ENCODE measurements around the gene GCLM. TPM values are rescaled to one million over a fixed set of nuclear protein-coding genes. Genes with fewer than 3 reads are reported as not detected.
"Not testable (repeated sequence)": the region's sequence is repeated elsewhere in the genome, so short reads cannot be mapped to it uniquely, and the experiment has no call there.

Gene GCLM
- polyA plus RNA-seq, 1 donor = 14.0 TPM

DNA sequence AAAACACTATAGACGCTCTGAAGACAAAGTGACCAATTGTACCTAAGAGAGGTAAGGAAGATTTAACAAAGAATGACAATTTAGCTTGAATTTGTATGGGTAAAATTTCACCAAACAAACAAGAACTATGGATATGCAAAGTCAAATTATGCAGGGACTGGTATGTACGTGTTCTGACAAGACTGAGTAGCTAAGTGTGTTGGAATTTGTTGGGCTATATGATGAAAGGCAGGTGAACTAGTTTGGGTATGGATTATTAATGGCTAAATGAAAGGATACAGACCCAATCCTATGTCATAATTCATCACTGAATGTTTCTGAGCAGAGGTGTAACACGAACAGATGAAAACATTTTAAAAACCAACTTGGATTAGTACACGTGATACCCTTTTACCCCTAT, 37.9 kb downstream of the GCLM start:
- Histone ChIP-seq H3K4me3 (ENCODE audit: low read length) (no peak overlapping the region), H3K4me1 (ENCODE audit: control insufficient read depth, insufficient read depth, low read length) (no peaks in the 10 kb centered on the region), H3K27me3 (ENCODE audit: control insufficient read depth, insufficient read depth, low read length) (no peaks in the 10 kb centered on the region), H3K9me3 (ENCODE audit: control insufficient read depth, low read depth, low read length) (no peaks in the 10 kb centered on the region), H3K27ac (ENCODE audit: low read length) (no peak overlapping the region), H3K36me3 (ENCODE audit: control insufficient read depth, insufficient read depth, low read length) (peaks cover 59% of the 10 kb centered on the region)
- 90% methylated on average over 4 of the region's 4 CpGs for WGBS (ENCODE audit: insufficient coverage, low lambda C conversion rate)
- no peak for DNase-seq

DNA sequence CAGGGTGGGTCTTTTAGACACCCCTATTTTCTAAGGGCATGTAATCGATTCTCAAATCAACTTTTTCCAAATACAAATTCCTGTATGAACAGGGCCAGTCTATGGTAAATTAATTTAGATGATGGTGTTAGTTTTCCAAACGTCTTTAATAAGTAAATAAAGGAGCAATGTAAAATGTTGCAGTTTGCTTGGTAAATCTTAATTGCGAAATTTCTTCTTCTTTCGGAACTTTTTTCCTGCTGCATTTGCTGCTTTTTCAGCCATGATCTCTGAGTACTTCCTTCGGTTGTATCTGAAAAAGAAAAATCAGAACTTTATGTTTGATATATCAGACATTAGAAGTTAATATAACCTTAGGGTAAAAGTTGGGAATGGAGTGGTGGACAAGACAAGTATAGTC, 39.6 kb downstream of the GCLM start:
- WGBS (ENCODE audit: insufficient coverage, low lambda C conversion rate) = 100% methylated on average over 1 of the region's 5 CpGs
- H3K4me1 ChIP-seq (ENCODE audit: control insufficient read depth, insufficient read depth, low read length) = no peaks in the 10 kb centered on the region
- peaks cover 51% of the 10 kb centered on the region for H3K36me3 ChIP-seq (ENCODE audit: control insufficient read depth, insufficient read depth, low read length)
- H3K9me3 ChIP-seq (ENCODE audit: control insufficient read depth, low read depth, low read length) = no peaks in the 10 kb centered on the region
- DNase-seq = no peak
- no peak overlapping the region for H3K27ac ChIP-seq (ENCODE audit: low read length)
- no peak overlapping the region for H3K4me3 ChIP-seq (ENCODE audit: low read length)
- H3K27me3 ChIP-seq (ENCODE audit: control insufficient read depth, insufficient read depth, low read length) = no peaks in the 10 kb centered on the region

DNA sequence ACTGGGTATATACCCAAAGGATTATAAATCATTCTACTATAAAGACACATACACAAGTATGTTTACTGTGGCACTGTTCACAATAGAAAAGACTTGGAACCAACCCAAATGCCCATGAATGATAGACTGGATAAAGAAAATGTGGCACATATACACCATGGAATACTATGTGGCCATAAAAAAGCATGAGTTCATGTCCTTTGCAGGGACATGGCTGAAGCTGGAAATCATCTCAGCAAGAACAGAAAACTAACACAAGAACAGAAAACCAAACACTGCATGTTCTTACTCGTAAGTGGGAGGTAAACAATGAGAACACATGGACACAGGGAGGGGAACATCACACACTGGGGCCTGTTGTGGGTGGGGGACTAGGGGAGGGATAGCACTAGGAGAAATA, 40.7 kb downstream of the GCLM start:
- peaks cover 41% of the 10 kb centered on the region for H3K36me3 ChIP-seq (ENCODE audit: control insufficient read depth, insufficient read depth, low read length)
- H3K9me3 ChIP-seq (ENCODE audit: control insufficient read depth, low read depth, low read length); DNase-seq; H3K27ac ChIP-seq (ENCODE audit: low read length); H3K4me3 ChIP-seq (ENCODE audit: low read length); H3K27me3 ChIP-seq (ENCODE audit: control insufficient read depth, insufficient read depth, low read length); H3K4me1 ChIP-seq (ENCODE audit: control insufficient read depth, insufficient read depth, low read length): not testable (repeated sequence)
- WGBS (ENCODE audit: insufficient coverage, low lambda C conversion rate) = no CpG with 5 or more reads among the region's 1 CpG

DNA sequence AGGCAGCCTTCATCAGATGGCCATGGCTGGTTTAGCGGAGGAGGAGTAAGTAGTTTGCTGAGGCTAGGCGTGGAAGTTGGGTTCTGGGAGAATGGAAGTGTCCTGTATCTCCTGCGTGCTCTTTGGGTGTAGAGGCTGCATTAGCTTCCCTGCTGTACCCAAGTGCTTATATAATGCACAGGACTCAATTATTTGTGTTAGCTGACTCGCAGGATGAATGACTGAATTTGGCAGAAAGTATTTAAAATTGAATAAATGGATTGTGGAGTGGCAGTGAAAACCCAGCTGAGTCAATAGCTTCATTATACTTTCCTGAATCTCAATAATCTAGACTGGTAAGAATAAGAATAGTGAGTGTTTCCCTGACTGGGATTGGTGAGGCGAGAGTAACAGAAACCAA, 44.0 kb downstream of the GCLM start:
- Histone ChIP-seq H3K9me3 (ENCODE audit: control insufficient read depth, low read depth, low read length) (no peaks in the 10 kb centered on the region), H3K36me3 (ENCODE audit: control insufficient read depth, insufficient read depth, low read length) (peaks cover 13% of the 10 kb centered on the region), H3K27me3 (ENCODE audit: control insufficient read depth, insufficient read depth, low read length) (no peaks in the 10 kb centered on the region), H3K4me3 (ENCODE audit: low read length) (no peak overlapping the region), H3K4me1 (ENCODE audit: control insufficient read depth, insufficient read depth, low read length) (no peaks in the 10 kb centered on the region), H3K27ac (ENCODE audit: low read length) (no peak overlapping the region)
- no peak for DNase-seq
- no CpG with 5 or more reads among the region's 5 CpGs for WGBS (ENCODE audit: insufficient coverage, low lambda C conversion rate)

DNA sequence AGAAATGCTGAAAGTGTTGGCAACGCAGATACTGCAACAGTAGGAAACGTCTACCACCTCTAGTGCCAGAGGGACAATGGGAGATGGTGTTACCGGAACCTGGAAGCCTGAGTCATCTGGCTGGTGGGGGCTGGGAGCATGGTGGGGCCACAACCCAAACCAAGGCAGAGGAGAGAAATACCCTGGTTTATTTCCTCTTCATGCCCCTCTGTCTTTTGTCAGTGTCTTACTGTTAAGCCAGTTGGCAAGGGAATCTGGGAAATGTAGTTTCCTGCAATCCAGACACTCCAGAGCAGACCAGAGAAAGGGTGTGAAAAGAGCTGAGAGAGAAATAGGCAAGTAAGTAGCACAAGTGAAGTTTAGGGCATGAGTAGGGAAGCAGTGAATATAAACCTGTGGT, 45.1 kb downstream of the GCLM start:
- no peaks in the 10 kb centered on the region for H3K9me3 ChIP-seq (ENCODE audit: control insufficient read depth, low read depth, low read length)
- no peaks in the 10 kb centered on the region for H3K27me3 ChIP-seq (ENCODE audit: control insufficient read depth, insufficient read depth, low read length)
- no peak overlapping the region for H3K4me3 ChIP-seq (ENCODE audit: low read length)
- no CpG with 5 or more reads among the region's 3 CpGs for WGBS (ENCODE audit: insufficient coverage, low lambda C conversion rate)
- no peak for DNase-seq
- H3K4me1 ChIP-seq (ENCODE audit: control insufficient read depth, insufficient read depth, low read length) = no peaks in the 10 kb centered on the region
- no peak overlapping the region for H3K27ac ChIP-seq (ENCODE audit: low read length)
- peaks cover 3% of the 10 kb centered on the region for H3K36me3 ChIP-seq (ENCODE audit: control insufficient read depth, insufficient read depth, low read length)

DNA sequence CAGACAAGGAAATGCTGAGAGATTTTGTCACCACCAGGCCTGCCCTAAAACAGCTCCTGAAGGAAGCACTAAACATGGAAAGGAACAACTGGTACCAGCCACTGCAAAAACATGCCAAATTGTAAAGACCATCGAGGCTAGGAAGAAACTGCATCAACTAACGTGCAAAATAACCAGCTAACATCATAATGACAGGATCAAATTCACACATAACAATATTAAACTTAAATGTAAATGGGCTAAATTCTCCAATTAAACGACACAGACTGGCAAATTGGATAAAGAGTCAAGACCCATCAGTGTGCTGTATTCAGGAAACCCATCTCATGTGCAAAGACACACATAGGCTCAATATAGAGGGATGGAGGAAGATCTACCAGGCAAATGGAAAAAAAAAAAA, 51.6 kb downstream of the GCLM start:
- 100% methylated on average over 1 of the region's 3 CpGs for WGBS (ENCODE audit: insufficient coverage, low lambda C conversion rate)
- DNase-seq; H3K27me3 ChIP-seq (ENCODE audit: control insufficient read depth, insufficient read depth, low read length); H3K9me3 ChIP-seq (ENCODE audit: control insufficient read depth, low read depth, low read length); H3K36me3 ChIP-seq (ENCODE audit: control insufficient read depth, insufficient read depth, low read length); H3K4me1 ChIP-seq (ENCODE audit: control insufficient read depth, insufficient read depth, low read length); H3K4me3 ChIP-seq (ENCODE audit: low read length); H3K27ac ChIP-seq (ENCODE audit: low read length): not testable (repeated sequence)

DNA sequence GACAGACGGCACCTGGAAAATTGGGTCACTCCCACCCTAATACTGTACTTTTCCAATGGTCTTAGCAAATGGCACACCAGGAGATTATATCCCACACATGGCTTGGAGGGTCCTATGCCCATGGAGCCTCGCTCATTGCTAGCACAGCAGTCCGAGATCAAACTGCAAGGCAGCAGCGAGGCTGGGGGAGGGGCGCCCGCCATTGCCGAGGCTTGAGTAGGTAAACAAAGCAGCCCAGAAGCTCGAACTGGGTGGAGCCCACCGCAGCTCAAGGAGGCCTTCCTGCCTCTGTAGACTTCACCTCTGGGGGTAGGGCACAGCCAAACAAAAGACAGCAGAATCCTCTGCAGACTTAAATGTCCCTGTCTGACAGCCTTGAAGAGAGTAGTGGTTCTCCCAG, 53.2 kb downstream of the GCLM start:
- not testable (repeated sequence) for H3K9me3 ChIP-seq (ENCODE audit: control insufficient read depth, low read depth, low read length); H3K27ac ChIP-seq (ENCODE audit: low read length); H3K4me1 ChIP-seq (ENCODE audit: control insufficient read depth, insufficient read depth, low read length); H3K4me3 ChIP-seq (ENCODE audit: low read length); H3K27me3 ChIP-seq (ENCODE audit: control insufficient read depth, insufficient read depth, low read length); H3K36me3 ChIP-seq (ENCODE audit: control insufficient read depth, insufficient read depth, low read length); DNase-seq
- WGBS (ENCODE audit: insufficient coverage, low lambda C conversion rate) = no CpG with 5 or more reads among the region's 9 CpGs

DNA sequence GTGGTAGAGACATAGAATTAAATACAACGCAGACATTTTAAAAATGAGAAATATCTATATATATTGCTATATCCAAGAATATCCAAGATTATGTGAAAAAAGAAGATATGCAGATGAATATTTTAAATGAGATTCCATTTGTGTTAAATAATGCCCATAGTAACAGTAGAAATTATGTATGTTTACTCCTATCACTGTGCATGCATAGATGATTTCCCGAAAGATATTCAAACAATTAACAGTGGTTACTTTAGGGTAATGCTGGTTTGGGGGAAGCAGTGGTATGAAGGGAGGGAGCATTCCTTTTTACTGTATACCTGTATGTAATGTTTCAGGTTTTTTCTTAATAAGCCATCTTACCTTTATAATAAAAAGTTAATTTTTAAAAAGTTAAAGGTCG, 55.3 kb downstream of the GCLM start:
- H3K9me3 ChIP-seq (ENCODE audit: control insufficient read depth, low read depth, low read length) = peaks cover 2% of the 10 kb centered on the region
- no CpG with 5 or more reads among the region's 3 CpGs for WGBS (ENCODE audit: insufficient coverage, low lambda C conversion rate)

DNA sequence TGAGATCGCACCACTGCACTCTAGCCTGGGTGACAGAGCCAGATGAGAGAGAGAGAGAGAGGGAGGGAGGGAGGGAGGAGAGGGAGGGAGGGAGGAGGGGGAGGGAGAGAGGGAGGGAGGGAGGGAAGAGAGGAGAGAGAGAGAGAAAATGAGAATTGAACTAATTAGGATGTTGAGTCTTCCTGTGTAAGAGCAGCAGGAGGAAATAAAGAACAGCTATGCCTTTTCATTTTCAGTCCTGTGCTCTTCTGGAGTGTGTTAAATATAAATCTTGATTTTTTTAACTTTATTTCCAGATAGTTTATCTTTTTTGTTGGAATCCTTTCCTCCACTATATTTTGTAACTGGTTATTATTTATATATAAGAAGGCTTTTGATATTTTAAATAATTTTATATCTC, 57.4 kb downstream of the GCLM start:
- WGBS (ENCODE audit: insufficient coverage, low lambda C conversion rate) = no CpG with 5 or more reads among the region's 1 CpG
- no peak for DNase-seq
- Histone ChIP-seq H3K9me3 (ENCODE audit: control insufficient read depth, low read depth, low read length) (peaks cover 2% of the 10 kb centered on the region), H3K27me3 (ENCODE audit: control insufficient read depth, insufficient read depth, low read length) (no peaks in the 10 kb centered on the region), H3K4me3 (ENCODE audit: low read length) (no peak overlapping the region), H3K4me1 (ENCODE audit: control insufficient read depth, insufficient read depth, low read length) (no peaks in the 10 kb centered on the region), H3K36me3 (ENCODE audit: control insufficient read depth, insufficient read depth, low read length) (no peaks in the 10 kb centered on the region), H3K27ac (ENCODE audit: low read length) (no peak overlapping the region)

More for the DNA sequence above, 55.3 kb downstream of the GCLM start:
- Histone ChIP-seq H3K4me3 (ENCODE audit: low read length) (no peak overlapping the region), H3K4me1 (ENCODE audit: control insufficient read depth, insufficient read depth, low read length) (no peaks in the 10 kb centered on the region), H3K27me3 (ENCODE audit: control insufficient read depth, insufficient read depth, low read length) (no peaks in the 10 kb centered on the region), H3K27ac (ENCODE audit: low read length) (no peak overlapping the region), H3K36me3 (ENCODE audit: control insufficient read depth, insufficient read depth, low read length) (no peaks in the 10 kb centered on the region)
- no peak for DNase-seq

DNA sequence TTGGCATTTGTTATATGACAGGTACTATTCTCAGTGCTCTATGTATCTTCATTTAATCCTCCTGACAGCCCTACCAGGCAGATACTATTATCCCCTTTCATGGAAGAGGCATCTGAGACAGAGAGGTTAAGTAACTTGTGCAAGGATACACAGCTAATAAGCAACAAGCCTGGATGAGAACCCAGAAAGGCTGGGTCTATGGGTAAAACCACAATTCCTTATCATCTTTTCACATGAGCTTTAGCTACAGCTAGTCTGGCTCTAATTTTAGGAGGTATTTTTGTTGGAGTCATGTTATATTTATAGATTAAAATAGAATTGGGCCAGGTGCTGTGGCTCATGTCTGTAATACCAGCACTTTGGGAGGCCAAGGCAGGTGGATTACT, 57.9 kb downstream of the GCLM start:
- H3K4me3 ChIP-seq (ENCODE audit: low read length) = no peak overlapping the region
- DNase-seq = no peak
- peaks cover 2% of the 10 kb centered on the region for H3K9me3 ChIP-seq (ENCODE audit: control insufficient read depth, low read depth, low read length)
- no peaks in the 10 kb centered on the region for H3K36me3 ChIP-seq (ENCODE audit: control insufficient read depth, insufficient read depth, low read length)
- no peaks in the 10 kb centered on the region for H3K27me3 ChIP-seq (ENCODE audit: control insufficient read depth, insufficient read depth, low read length)
- no peak overlapping the region for H3K27ac ChIP-seq (ENCODE audit: low read length)
- H3K4me1 ChIP-seq (ENCODE audit: control insufficient read depth, insufficient read depth, low read length) = no peaks in the 10 kb centered on the region

DNA sequence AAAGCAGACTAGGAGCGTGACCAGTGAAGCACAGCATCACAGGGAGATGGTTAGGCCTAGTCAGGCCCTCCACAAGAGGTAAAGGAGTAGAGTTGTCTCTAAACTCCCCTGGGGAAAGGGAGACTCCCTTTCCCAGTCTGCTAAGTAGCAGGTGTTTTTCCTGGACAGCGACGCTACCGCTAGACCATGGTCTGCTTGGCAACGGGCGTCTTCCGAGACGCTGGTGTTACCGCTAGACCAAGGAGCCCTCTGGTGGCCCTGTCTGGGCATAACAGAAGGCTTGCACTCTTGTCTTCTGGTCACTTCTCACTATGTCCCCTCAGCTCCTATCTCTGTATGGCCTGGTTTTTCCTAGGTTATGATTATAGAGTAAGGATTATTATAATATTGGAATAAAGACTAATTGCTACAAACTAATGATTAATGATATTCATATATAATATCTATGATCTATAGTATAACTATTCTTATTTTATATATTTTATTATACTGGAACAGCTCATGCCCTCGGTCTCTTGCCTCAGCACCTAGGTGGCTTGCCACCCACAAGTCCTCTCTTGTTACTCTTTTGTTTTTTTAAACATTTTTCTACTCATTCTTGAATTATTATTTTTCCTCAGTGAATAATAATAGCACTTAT, 58.4 kb downstream of the GCLM start:
- not testable (repeated sequence) for H3K36me3 ChIP-seq (ENCODE audit: control insufficient read depth, insufficient read depth, low read length); H3K4me1 ChIP-seq (ENCODE audit: control insufficient read depth, insufficient read depth, low read length); H3K9me3 ChIP-seq (ENCODE audit: control insufficient read depth, low read depth, low read length); H3K4me3 ChIP-seq (ENCODE audit: low read length); H3K27ac ChIP-seq (ENCODE audit: low read length); H3K27me3 ChIP-seq (ENCODE audit: control insufficient read depth, insufficient read depth, low read length)
- WGBS (ENCODE audit: insufficient coverage, low lambda C conversion rate) = 100% methylated on average over 1 of the region's 10 CpGs
- peak in 1 of 2 donors; percentile 28 for DNase-seq
